IMR-90 (cell line): ENCODE results near the gene LIPM. TPM values are rescaled to one million over a fixed set of nuclear protein-coding genes. Genes with fewer than 3 reads are reported as not detected.

ENCODE experiments used
- ATAC-seq: fragments of 200-7000 bp; cut with Tn5 transposase; 2 replicates; pipeline ENCODE4 v1.9.1; 2020; ENCODE audit warnings: low read depth, mild to moderate bottlenecking, moderate library complexity
- BruUV-seq: library from RNA; stranded (reverse); fragments of 400-500 nt; replicated peaks from 2 replicates; lab custom pipeline; 2021; lab: Mats Ljungman, UMichigan
- CTCF ChIA-PET: fragments of 300-600 bp; formaldehyde crosslinking; extraction: SDS; loops from one replicate; lab custom pipeline; 2021; ENCODE audit warnings: antibody characterized with exemption; lab: Yijun Ruan, JAX
- POLR2A ChIA-PET: fragments of 300-600 bp; sonication (Branson Sonifier 250); formaldehyde crosslinking; loops from one replicate; lab custom pipeline; 2022; ENCODE audit warnings: antibody characterized with exemption; ENCODE audit not compliant: unreplicated experiment; lab: Charles Lee
- DNase-seq: peaks from one replicate; pipeline ENCODE4 v3.0.0; 2013
- H2AFZ ChIP-seq: replicated peaks from 2 replicates; pipeline ENCODE3; 2013; ENCODE audit warnings: low read length, mild to moderate bottlenecking; ENCODE audit not compliant: poor library complexity
- H2AK5ac ChIP-seq: 2 replicates; pipeline ENCODE4 v1.6.1; 2013; ENCODE audit warnings: low read depth, low read length, inconsistent platforms
- H2AK9ac ChIP-seq: replicated peaks from 2 replicates; pipeline ENCODE3; 2013; ENCODE audit warnings: mild to moderate bottlenecking, low read depth, low read length, moderate library complexity; ENCODE audit not compliant: poor library complexity
- H2BK120ac ChIP-seq: 2 replicates; pipeline ENCODE4 v1.6.1; 2013; ENCODE audit warnings: low read depth, low read length, inconsistent platforms
- H2BK15ac ChIP-seq: 3 replicates; pipeline ENCODE4 v1.6.1; 2013; ENCODE audit warnings: low read depth, low read length, inconsistent platforms
- H2BK20ac ChIP-seq: 2 replicates; pipeline ENCODE4 v1.6.1; 2013; ENCODE audit warnings: low read depth, mild to moderate bottlenecking, inconsistent platforms, low read length, moderate library complexity
- H2BK5ac ChIP-seq: 2 replicates; pipeline ENCODE4 v1.6.1; 2013; ENCODE audit warnings: mild to moderate bottlenecking, low read depth, low read length, inconsistent platforms; ENCODE audit not compliant: poor library complexity, severe bottlenecking
- H3K14ac ChIP-seq: replicated peaks from 2 replicates; pipeline ENCODE4 v1.6.1; 2013; ENCODE audit warnings: low read depth, low read length, inconsistent platforms
- H3K18ac ChIP-seq: 2 replicates; pipeline ENCODE4 v1.6.1; 2013; ENCODE audit warnings: low read depth, low read length, control low read depth
- H3K23ac ChIP-seq: 2 replicates; pipeline ENCODE4 v1.6.1; 2013; ENCODE audit warnings: low read depth, low read length, inconsistent platforms
- H3K27ac ChIP-seq: 2 replicates; pipeline ENCODE4 v1.5.1; 2013; ENCODE audit warnings: mild to moderate bottlenecking, control low read depth, low read length; ENCODE audit not compliant: insufficient read depth
- H3K27me3 ChIP-seq: 2 replicates; pipeline ENCODE4 v1.6.1; 2013; ENCODE audit warnings: low read length; ENCODE audit not compliant: control insufficient read depth, insufficient read depth
- H3K36me3 ChIP-seq: 2 replicates; pipeline ENCODE4 v1.6.1; 2013; ENCODE audit warnings: low read length, mixed read lengths; ENCODE audit not compliant: control insufficient read depth, insufficient read depth
- H3K4ac ChIP-seq: 2 replicates; pipeline ENCODE4 v1.6.1; 2013; ENCODE audit warnings: low read depth, low read length, inconsistent platforms
- H3K4me1 ChIP-seq: 2 replicates; pipeline ENCODE4 v1.6.1; 2013; ENCODE audit warnings: low read length, mixed read lengths; ENCODE audit not compliant: control insufficient read depth, insufficient read depth
- H3K4me2 ChIP-seq: 2 replicates; pipeline ENCODE4 v1.6.1; 2013; ENCODE audit warnings: low read depth, mild to moderate bottlenecking, control low read depth, low read length, moderate library complexity
- H3K4me3 ChIP-seq: 2 replicates; pipeline ENCODE4 v1.5.1; 2013; ENCODE audit warnings: low read depth, mild to moderate bottlenecking, control low read depth, low read length, moderate library complexity; ENCODE audit not compliant: insufficient read depth
- H3K56ac ChIP-seq: 2 replicates; pipeline ENCODE4 v1.6.1; 2013; ENCODE audit warnings: low read length, inconsistent platforms; ENCODE audit not compliant: insufficient read depth; ENCODE audit errors: extremely low read depth
- H3K79me1 ChIP-seq, 2 experiments: 2 replicates each; pipeline ENCODE4 v1.6.1; 2013; ENCODE audit warnings: low read length in 2 of 2, inconsistent platforms in 1 of 2, low read depth in 1 of 2
- H3K9ac ChIP-seq: 2 replicates; pipeline ENCODE4 v1.6.1; 2013; ENCODE audit warnings: low read depth, low read length, control low read depth
- H3K9me1 ChIP-seq: 2 replicates; pipeline ENCODE4 v1.6.1; 2013; ENCODE audit warnings: low read length, inconsistent platforms; ENCODE audit not compliant: insufficient read depth
- H3K9me3 ChIP-seq: 2 replicates; pipeline ENCODE4 v1.6.1; 2013; ENCODE audit warnings: low read length; ENCODE audit not compliant: control insufficient read depth, insufficient read depth
- H4K20me1 ChIP-seq: 2 replicates; pipeline ENCODE4 v1.6.1; 2013; ENCODE audit warnings: low read length, inconsistent platforms; ENCODE audit not compliant: insufficient read depth
- H4K5ac ChIP-seq: 2 replicates; pipeline ENCODE4 v1.6.1; 2013; ENCODE audit warnings: mild to moderate bottlenecking, low read depth, low read length, control low read depth
- H4K8ac ChIP-seq, 2 experiments: 2 replicates each; pipeline ENCODE4 v1.6.1; 2013; ENCODE audit warnings: low read depth in 2 of 2, low read length in 2 of 2, control low read depth in 1 of 2, inconsistent platforms in 1 of 2
- H4K91ac ChIP-seq: 2 replicates; pipeline ENCODE4 v1.6.1; 2013; ENCODE audit warnings: low read depth, low read length, inconsistent platforms; ENCODE audit not compliant: insufficient read depth
- BHLHE40 ChIP-seq: fragments of 150-350 bp; IDR thresholded peaks from 2 replicates; pipeline ENCODE4 v1.6.1; 2016; ENCODE audit warnings: mild to moderate bottlenecking, low read depth, low read length
- MAFK ChIP-seq: IDR thresholded peaks from 2 replicates; pipeline ENCODE4 v1.6.1; 2012; ENCODE audit warnings: low read depth, low read length, improper control_type of control experiment
- RFX5 ChIP-seq: IDR thresholded peaks from 2 replicates; pipeline ENCODE4 v1.8.0; 2012; ENCODE audit warnings: low read depth, mild to moderate bottlenecking, low read length, moderate library complexity
- WGBS, 2 experiments: methylation state at CpG; one replicate each; pipeline versions ENCODE4 v1.1.5 to v1.1.7; 2013; ENCODE audit warnings: missing lambda C conversion rate in 2 of 2; ENCODE audit not compliant: insufficient read length in 1 of 2; ENCODE audit errors: extremely low coverage in 2 of 2; 5-methylcytosine and 5-hydroxymethylcytosine counted together
- dilution Hi-C: fragments of 300-500 bp; cut with HindIII; formaldehyde crosslinking; loops from one replicate; pipeline ENCODE4 v1.14.3; 2018; ENCODE audit warnings: low sequenced_read_pairs; ENCODE audit not compliant: unreplicated experiment
- in situ Hi-C: fragments of 300-500 bp; cut with MboI; formaldehyde crosslinking; loops from 3 replicates; pipeline ENCODE4 v1.14.3; 2019; ENCODE audit warnings: low sequenced_read_pairs, inconsistent platforms, mixed read lengths
- intact Hi-C: fragments of 100-400 bp; cut with micrococcal nuclease; formaldehyde crosslinking; loops from 2 replicates; pipeline ENCODE4 v1.10.0; 2022
- polyA plus RNA-seq, 3 experiments: library from polyadenylated mRNA; depleted of rRNA; stranded (reverse); fragments of >200 nt; gene quantifications; 2 replicates each; pipeline ENCODE4 v1.2.3, GENCODE V29; 2012; ENCODE audit warnings: low replicate concordance in 1 of 3
- total RNA-seq: library from RNA; depleted of rRNA; stranded (reverse); fragments of >200 nt; gene quantifications from 2 replicates; pipeline ENCODE4 v1.2.3, GENCODE V29; 2012

Gene LIPM
- total and polyA plus RNA-seq, 2 of the 4 experiments (the other 2 are of a cell fraction) = not detected

- H3K79me1 ChIP-seq = no peaks in the 10 kb centered on the region
- no peak overlapping the region for H2AK9ac ChIP-seq
- H2BK20ac ChIP-seq = no peak overlapping the region
- H2BK15ac ChIP-seq = no peak overlapping the region
- TF ChIP-seq MAFK = no peak
- no peak for TF ChIP-seq BHLHE40
- TF ChIP-seq RFX5 = no peak
- H3K27me3 ChIP-seq = peaks cover 16% of the 10 kb centered on the region
- H2BK120ac ChIP-seq = no peak overlapping the region
- H3K4me3 ChIP-seq = no peak overlapping the region
- no peak overlapping the region for H2AFZ ChIP-seq
- no peak overlapping the region for H2BK5ac ChIP-seq
- H4K20me1 ChIP-seq = no peaks in the 10 kb centered on the region
- no peak overlapping the region for H3K4me2 ChIP-seq
- DNase-seq (no peak), ATAC-seq (no peak)
- H3K4me1 ChIP-seq = no peaks in the 10 kb centered on the region
- BruUV-seq = no TSS peak
- WGBS, 2 experiments = no CpG with 5 or more reads among the region's 3 CpGs
- no peak overlapping the region for H4K5ac ChIP-seq
- H4K8ac ChIP-seq = no peak overlapping the region
- H3K9me1 ChIP-seq = no peaks in the 10 kb centered on the region
- no peak overlapping the region for H3K14ac ChIP-seq
- CTCF ChIA-PET = no interaction called here
- no peak overlapping the region for H3K27ac ChIP-seq
- dilution Hi-C loops (no loop called here), intact Hi-C loops (no loop called here), in situ Hi-C loops (no loop called here)
- H3K4ac ChIP-seq = no peak overlapping the region
- H4K91ac ChIP-seq = no peak overlapping the region
- no peaks in the 10 kb centered on the region for H3K36me3 ChIP-seq
- H3K9me3 ChIP-seq = no peaks in the 10 kb centered on the region
- H2AK5ac ChIP-seq = no peak overlapping the region
- no peak overlapping the region for H3K23ac ChIP-seq
- no peak overlapping the region for H3K18ac ChIP-seq
- no peak overlapping the region for H3K56ac ChIP-seq
- no peak overlapping the region for H3K9ac ChIP-seq
- POLR2A ChIA-PET = no interaction called here
Measured at GRCh38 chr10:88764110-88764509, 38.4 kb upstream of the LIPM start.
